Gastroesophageal sphincter (tissue), 4 donors: ENCODE measurements around the gene SUPT5H. TPM values are rescaled to one million over a fixed set of nuclear protein-coding genes. Genes with fewer than 3 reads are reported as not detected.

Experiments used
- ATAC-seq: fragments of 150-250 bp; one replicate; pipeline ENCODE4 v1.9.1; 2016; ENCODE audit warnings: mild to moderate bottlenecking, moderate library complexity
- H3K27ac ChIP-seq, 4 donors: fragments of 200-600 bp; sonication (generic) in 3 of 4; 1 replicate in 3 of 4; 2 replicates in 1 of 4; pipeline ENCODE4 v1.5.1; 2016 to 2019
- H3K27me3 ChIP-seq: fragments of 200-600 bp; sonication (generic); one replicate; pipeline ENCODE4 v1.5.1; 2019
- H3K36me3 ChIP-seq, 2 donors: fragments of 200-600 bp; sonication (generic); one replicate each; pipeline ENCODE4 v1.5.1; 2019; ENCODE audit warnings: control low read depth in 1 of 2
- H3K4me1 ChIP-seq, 3 donors: fragments of 200-600 bp; sonication (generic); 1 replicate in 2 of 3; 2 replicates in 1 of 3; pipeline ENCODE4 v1.5.1; 2016 to 2019; ENCODE audit warnings: control low read depth in 2 of 3
- H3K4me3 ChIP-seq, 2 donors: fragments of 200-600 bp; sonication (generic); one replicate each; pipeline ENCODE4 v1.5.1; 2019; ENCODE audit warnings: mild to moderate bottlenecking in 1 of 2, moderate library complexity in 1 of 2
- H3K9me3 ChIP-seq, 3 donors: fragments of 200-600 bp; sonication (generic); one replicate each; pipeline ENCODE4 v1.5.1; 2017 to 2019; ENCODE audit warnings: control low read depth in 2 of 3
- CTCF ChIP-seq, 4 experiments: fragments of 200-600 bp in 2 of 4; fragments of 450-650 bp in 2 of 4; sonication (generic) in 1 of 4; IDR thresholded peaks; one replicate each; pipeline ENCODE4 v1.5.1; 2017 to 2019; ENCODE audit warnings: antibody characterized with exemption in 4 of 4, mild to moderate bottlenecking in 2 of 4, moderate library complexity in 2 of 4
- EP300 ChIP-seq: sonication (generic); formaldehyde crosslinking; IDR thresholded peaks from one replicate; pipeline ENCODE4 v1.6.1; 2017; ENCODE audit warnings: antibody characterized with exemption, mild to moderate bottlenecking
- POLR2A ChIP-seq, 2 donors: fragments of 450-650 bp; IDR thresholded peaks; one replicate each; pipeline ENCODE4 v1.6.1; 2017; ENCODE audit warnings: antibody characterized with exemption in 2 of 2, mild to moderate bottlenecking in 2 of 2, moderate library complexity in 1 of 2
- POLR2AphosphoS5 ChIP-seq: sonication (generic); formaldehyde crosslinking; IDR thresholded peaks from one replicate; pipeline ENCODE4 v1.6.1; 2017; ENCODE audit warnings: antibody characterized with exemption
- WGBS, 2 donors: methylation state at CpG; one replicate each; pipeline ENCODE4 v1.1.5; 2018; ENCODE audit warnings: low coverage in 1 of 2; 5-methylcytosine and 5-hydroxymethylcytosine counted together
- total RNA-seq, 4 donors: library from RNA; depleted of rRNA; stranded (reverse); fragments of >200 nt; gene quantifications; one replicate each; pipeline ENCODE4 v1.1.0, GENCODE V29; 2016

Gene SUPT5H
- total RNA-seq, 4 donors from 2014 or later, result 71.5 to 99.1 (median 87.0) TPM

DNA sequence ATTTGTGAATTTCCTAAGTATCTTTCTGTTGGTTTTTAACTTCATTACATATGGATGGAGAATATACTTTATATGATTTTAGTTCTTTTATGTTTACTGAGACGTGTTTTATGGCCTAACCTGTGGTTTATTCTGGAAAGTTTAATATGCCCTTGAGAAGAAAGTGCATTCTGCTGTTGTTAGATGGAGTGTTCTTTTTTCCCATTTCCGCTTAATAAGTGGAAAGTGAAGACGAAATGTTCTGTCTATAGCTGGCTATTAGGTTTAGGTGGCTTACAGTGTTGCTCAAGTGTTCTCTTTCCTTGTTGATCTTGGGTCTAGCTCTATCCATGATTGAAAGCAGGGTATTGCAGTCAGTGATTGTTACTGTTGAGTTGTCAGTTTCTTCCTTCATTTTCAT is 18.0 kb downstream of the SUPT5H start:
- TF ChIP-seq POLR2AphosphoS5 (no peak), CTCF (IDR thresholded peaks at IDR 0.05) (no peak), POLR2A (IDR thresholded peaks at IDR 0.05) (no peak), EP300 (no peak)
- H3K9me3 ChIP-seq, result no peaks in the 10 kb centered on the region
- peaks cover 0 to 95% of the 10 kb centered on the region in 2 donors for H3K36me3 ChIP-seq
- no peak for ATAC-seq
- no peak overlapping the region for H3K27ac ChIP-seq
- H3K4me3 ChIP-seq, result no peak overlapping the region
- 66 to 83% methylated on average over 3 of the region's 3 CpGs for WGBS, 2 donors
- no peaks in the 10 kb centered on the region for H3K27me3 ChIP-seq
- no peaks in the 10 kb centered on the region for H3K4me1 ChIP-seq

GRCh38 chr19:39465956-39466747 is 20.8 kb downstream of the SUPT5H start:
- Histone ChIP-seq H3K27me3 (no peaks in the 10 kb centered on the region), H3K36me3 (peaks cover 0 to 95% of the 10 kb centered on the region in 2 donors), H3K9me3 (no peaks in the 10 kb centered on the region), H3K27ac (no peak overlapping the region), H3K4me3 (no peak overlapping the region), H3K4me1 (no peaks in the 10 kb centered on the region)
- 87 to 90% methylated on average over 9 to 11 of the region's 18 CpGs for WGBS, 2 donors
- TF ChIP-seq POLR2A (IDR thresholded peaks at IDR 0.05), result no peak
- no peak for TF ChIP-seq CTCF (IDR thresholded peaks at IDR 0.05)
- no peak for TF ChIP-seq POLR2AphosphoS5
- no peak for TF ChIP-seq EP300
- ATAC-seq, result no peak

- no peak overlapping the region for H3K27ac ChIP-seq
- WGBS, 2 donors, result no CpG with 5 or more reads among the region's 7 CpGs
These were observed 22.6 kb downstream of the SUPT5H start for GRCh38 chr19:39467941-39468340.

GRCh38 chr19:39469036-39469435 is 23.7 kb downstream of the SUPT5H start:
- Histone ChIP-seq H3K4me1 (no peaks in the 10 kb centered on the region), H3K9me3 (no peaks in the 10 kb centered on the region), H3K4me3 (no peak overlapping the region), H3K27ac (no peak overlapping the region), H3K36me3 (peaks cover 0 to 100% of the 10 kb centered on the region in 2 donors), H3K27me3 (no peaks in the 10 kb centered on the region)
- no peak for ATAC-seq
- 90% methylated on average over 2 of the region's 11 CpGs; no CpG with 5 or more reads in 1 of the 2 donors for WGBS, 2 donors
- TF ChIP-seq EP300 (no peak), POLR2A (IDR thresholded peaks at IDR 0.05) (no peak), CTCF (IDR thresholded peaks at IDR 0.05) (no peak), POLR2AphosphoS5 (no peak)

More at GRCh38 chr19:39467941-39468340, 22.6 kb downstream of the SUPT5H start:
- ATAC-seq, result no peak
- TF ChIP-seq POLR2A (IDR thresholded peaks at IDR 0.05) (no peak), EP300 (no peak), CTCF (IDR thresholded peaks at IDR 0.05) (no peak), POLR2AphosphoS5 (no peak)
- H3K4me1 ChIP-seq, result no peaks in the 10 kb centered on the region
- no peak overlapping the region for H3K4me3 ChIP-seq
- no peaks in the 10 kb centered on the region for H3K9me3 ChIP-seq
- peaks cover 0 to 97% of the 10 kb centered on the region in 2 donors for H3K36me3 ChIP-seq
- H3K27me3 ChIP-seq, result no peaks in the 10 kb centered on the region

DNA sequence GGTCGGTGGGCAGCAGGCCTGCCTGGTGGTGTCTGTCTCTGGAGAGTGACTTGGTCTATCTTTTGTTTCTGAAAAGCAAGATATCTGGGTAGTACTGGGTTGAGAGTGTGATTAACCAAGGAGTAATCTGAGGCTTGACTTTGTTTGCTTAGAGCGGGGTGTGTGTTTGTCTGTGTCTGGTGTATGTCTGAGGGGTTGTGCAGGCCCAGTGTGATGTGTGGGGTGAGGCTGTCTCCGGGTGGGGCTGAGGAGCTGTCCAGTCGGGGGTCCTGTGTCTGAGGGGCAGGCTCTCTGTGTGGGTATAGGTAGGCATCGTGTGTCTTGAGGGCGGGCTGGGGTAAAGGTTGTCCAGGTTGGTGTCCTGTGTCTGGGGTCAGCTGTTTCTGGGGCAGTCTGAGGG is 24.2 kb downstream of the SUPT5H start:
- Histone ChIP-seq H3K9me3 (no peaks in the 10 kb centered on the region), H3K27ac (no peak overlapping the region), H3K4me1 (no peaks in the 10 kb centered on the region), H3K4me3 (no peak overlapping the region), H3K36me3 (peaks cover 0 to 100% of the 10 kb centered on the region in 2 donors), H3K27me3 (no peaks in the 10 kb centered on the region)
- 70 to 83% methylated on average over 2 to 3 of the region's 6 CpGs for WGBS, 2 donors
- TF ChIP-seq POLR2AphosphoS5 (no peak), POLR2A (IDR thresholded peaks at IDR 0.05) (no peak), EP300 (no peak), CTCF (IDR thresholded peaks at IDR 0.05) (no peak)
- no peak for ATAC-seq
